Measurements from ENCODE around the gene B4GALT6.

The B4GALT6 gene

GRCh38 chr18:31707815-31708214, 23.4 kb upstream of the B4GALT6 start:
- Histone ChIP-seq H3K4me1 (ENCODE audit: insufficient read depth, low read length) (peaks cover 10% of the 10 kb centered on the region; the same call in 1 of the 2 replicates), H3K9ac (ENCODE audit: low read depth, low read length) (no peak overlapping the region), H3K36me3 (ENCODE audit: insufficient read depth, low read length) (no peaks in the 10 kb centered on the region), H3K9me3 (ENCODE audit: control insufficient read depth, insufficient read depth, low read length) (no peaks in the 10 kb centered on the region)

DNA sequence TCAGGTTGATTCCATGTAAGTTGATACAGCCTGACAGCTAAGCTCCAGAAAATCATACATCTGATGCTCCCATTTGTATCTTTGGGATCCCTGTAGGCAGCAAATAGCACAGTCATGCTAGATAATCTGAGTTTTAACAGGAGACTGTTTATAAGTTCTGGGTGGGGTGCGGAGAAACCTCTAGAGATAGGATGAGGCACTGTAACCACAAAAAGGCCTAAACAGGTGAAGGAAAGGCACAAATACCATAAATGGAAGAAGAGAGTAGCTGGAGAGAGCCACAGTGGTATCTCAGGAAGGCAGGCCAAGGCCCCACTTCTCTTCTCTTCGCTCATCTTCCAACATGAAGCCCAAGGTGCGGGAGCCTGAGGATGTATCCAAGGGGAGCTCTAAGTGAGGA, 18.1 kb upstream of the B4GALT6 start:
- Histone ChIP-seq H3K9me3 (ENCODE audit: control insufficient read depth, insufficient read depth, low read length) (peaks cover 6% of the 10 kb centered on the region; the same call in 1 of the 2 replicates), H3K4me1 (ENCODE audit: insufficient read depth, low read length) (peaks cover 12% of the 10 kb centered on the region; the same call in 1 of the 2 replicates), H3K9ac (ENCODE audit: low read depth, low read length) (no peak overlapping the region), H3K36me3 (ENCODE audit: insufficient read depth, low read length) (no peaks in the 10 kb centered on the region)

GRCh38 chr18:31701744-31702143, 17.4 kb upstream of the B4GALT6 start:
- Histone ChIP-seq H3K9ac (ENCODE audit: low read depth, low read length) (no peak overlapping the region), H3K36me3 (ENCODE audit: insufficient read depth, low read length) (no peaks in the 10 kb centered on the region), H3K4me1 (ENCODE audit: insufficient read depth, low read length) (peaks cover 12% of the 10 kb centered on the region; the same call in 1 of the 2 replicates), H3K9me3 (ENCODE audit: control insufficient read depth, insufficient read depth, low read length) (peaks cover 7% of the 10 kb centered on the region; the same call in 1 of the 2 replicates)

DNA sequence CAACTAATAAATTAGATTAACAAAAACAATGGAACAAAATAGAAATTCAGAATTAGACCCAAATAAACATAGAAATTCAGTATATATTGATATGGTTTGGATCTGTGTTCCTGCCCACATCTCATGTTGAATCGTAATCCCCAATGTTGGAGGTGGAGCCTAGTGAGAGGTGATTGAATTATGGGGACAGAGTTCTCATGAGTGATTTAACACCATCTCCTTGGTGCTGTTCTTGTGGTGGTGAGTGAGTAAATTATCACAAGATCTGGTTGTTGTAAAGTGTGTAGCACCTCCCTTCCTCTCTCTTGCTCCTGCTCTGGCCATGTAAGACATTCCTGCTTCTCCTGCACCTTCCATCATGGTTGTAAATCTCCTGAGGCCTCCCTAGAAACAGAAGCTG, 16.6 kb upstream of the B4GALT6 start:
- peaks cover 12% of the 10 kb centered on the region; the same call in 1 of the 2 replicates for H3K4me1 ChIP-seq (ENCODE audit: insufficient read depth, low read length)
- no peaks in the 10 kb centered on the region for H3K36me3 ChIP-seq (ENCODE audit: insufficient read depth, low read length)
- H3K9ac ChIP-seq (ENCODE audit: low read depth, low read length), result no peak overlapping the region
- H3K9me3 ChIP-seq (ENCODE audit: control insufficient read depth, insufficient read depth, low read length), result peaks cover 7% of the 10 kb centered on the region; the same call in 1 of the 2 replicates

GRCh38 chr18:31697351-31698298, 13.2 kb upstream of the B4GALT6 start:
- H3K9me3 ChIP-seq (ENCODE audit: control insufficient read depth, insufficient read depth, low read length), result peaks cover 7% of the 10 kb centered on the region; the same call in 1 of the 2 replicates
- no peak overlapping the region for H3K9ac ChIP-seq (ENCODE audit: low read depth, low read length)
- no peaks in the 10 kb centered on the region for H3K36me3 ChIP-seq (ENCODE audit: insufficient read depth, low read length)
- peaks cover under 1% of the 10 kb centered on the region for H3K4me1 ChIP-seq (ENCODE audit: insufficient read depth, low read length)

DNA sequence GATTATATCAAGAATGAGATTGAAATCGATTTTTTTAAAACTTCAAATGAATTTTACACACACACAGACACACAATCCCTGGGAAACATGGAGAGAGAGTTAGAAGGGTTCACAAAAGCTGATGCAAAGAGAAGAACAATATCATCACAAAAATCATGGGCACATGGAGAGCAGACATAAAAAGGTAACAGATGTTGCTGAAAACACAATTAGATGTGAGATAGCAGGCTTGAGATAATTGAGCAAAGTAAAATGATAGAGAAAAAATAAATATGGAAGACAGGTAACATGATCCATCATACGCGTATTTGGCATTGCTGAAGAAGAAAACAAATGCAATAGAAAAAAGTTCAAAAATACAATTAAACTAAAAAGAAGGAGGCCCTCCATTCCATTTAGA, 11.6 kb upstream of the B4GALT6 start:
- Histone ChIP-seq H3K4me1 (ENCODE audit: insufficient read depth, low read length) (no peaks in the 10 kb centered on the region; the same call in 1 of the 2 replicates), H3K9me3 (ENCODE audit: control insufficient read depth, insufficient read depth, low read length) (peaks cover 7% of the 10 kb centered on the region; the same call in 1 of the 2 replicates), H3K9ac (ENCODE audit: low read depth, low read length) (no peak overlapping the region), H3K36me3 (ENCODE audit: insufficient read depth, low read length) (no peaks in the 10 kb centered on the region)

- Histone ChIP-seq H3K36me3 (ENCODE audit: insufficient read depth, low read length) (no peaks in the 10 kb centered on the region), H3K4me1 (ENCODE audit: insufficient read depth, low read length) (no peaks in the 10 kb centered on the region; the same call in 1 of the 2 replicates), H3K9ac (ENCODE audit: low read depth, low read length) (no peak overlapping the region), H3K9me3 (ENCODE audit: control insufficient read depth, insufficient read depth, low read length) (peaks cover 7% of the 10 kb centered on the region; the same call in 1 of the 2 replicates)
These were observed 9.9 kb upstream of the B4GALT6 start for GRCh38 chr18:31694297-31694696.

DNA sequence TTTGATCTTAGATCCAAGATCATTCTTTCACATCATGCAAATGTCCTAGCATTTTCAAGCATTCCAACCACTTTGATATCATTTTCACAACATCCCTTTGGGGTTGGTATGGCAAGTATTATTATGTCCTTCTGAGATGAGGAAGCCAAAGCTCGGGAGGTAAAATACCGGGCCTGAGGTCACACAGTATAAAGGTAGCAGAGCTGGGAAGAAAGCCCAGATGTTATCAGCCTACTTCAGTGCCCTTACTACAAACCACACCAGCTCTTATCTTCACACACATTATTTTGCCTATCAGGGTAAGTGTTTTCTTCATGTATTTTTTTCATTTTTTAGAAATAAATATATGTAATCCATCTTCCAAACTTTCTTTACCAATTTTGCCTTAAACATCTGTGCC, 4.2 kb upstream of the B4GALT6 start:
- peaks cover 16% of the 10 kb centered on the region for H3K4me1 ChIP-seq (ENCODE audit: insufficient read depth, low read length)
- H3K9me3 ChIP-seq (ENCODE audit: control insufficient read depth, insufficient read depth, low read length), result no peaks in the 10 kb centered on the region
- H3K36me3 ChIP-seq (ENCODE audit: insufficient read depth, low read length), result no peaks in the 10 kb centered on the region
- no peak overlapping the region for H3K9ac ChIP-seq (ENCODE audit: low read depth, low read length)

GRCh38 chr18:31686986-31687928, 2.9 kb upstream of the B4GALT6 start:
- H3K4me1 ChIP-seq (ENCODE audit: insufficient read depth, low read length), result peaks cover 16% of the 10 kb centered on the region
- H3K9ac ChIP-seq (ENCODE audit: low read depth, low read length), result peak overlapping the region; percentile 2; the same call in 1 of the 2 replicates
- no peaks in the 10 kb centered on the region for H3K9me3 ChIP-seq (ENCODE audit: control insufficient read depth, insufficient read depth, low read length)
- no peaks in the 10 kb centered on the region for H3K36me3 ChIP-seq (ENCODE audit: insufficient read depth, low read length)

DNA sequence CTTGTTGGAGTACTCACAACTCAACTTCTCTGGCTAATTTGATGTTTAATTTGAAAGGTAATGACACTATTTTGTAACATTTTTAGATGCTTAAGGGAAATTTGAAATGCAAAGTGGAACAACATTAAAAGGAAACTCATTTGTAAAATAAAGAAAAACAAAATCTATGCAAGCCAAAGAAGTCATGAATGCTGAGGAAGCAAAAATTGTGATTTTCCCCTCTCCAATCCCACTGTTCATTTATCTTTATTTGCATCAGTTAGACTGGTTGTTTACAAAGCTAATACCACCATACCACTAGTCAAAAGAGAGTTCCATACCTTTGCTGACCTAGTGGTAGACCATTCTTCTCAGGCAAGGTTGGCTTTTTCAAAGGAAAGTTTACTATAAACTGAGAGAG, 2.2 kb upstream of the B4GALT6 start:
- Histone ChIP-seq H3K9ac (ENCODE audit: low read depth, low read length) (peak overlapping the region; percentile 94), H3K9me3 (ENCODE audit: control insufficient read depth, insufficient read depth, low read length) (no peaks in the 10 kb centered on the region), H3K4me1 (ENCODE audit: insufficient read depth, low read length) (peaks cover 16% of the 10 kb centered on the region), H3K36me3 (ENCODE audit: insufficient read depth, low read length) (no peaks in the 10 kb centered on the region)

GRCh38 chr18:31685097-31686082, 1.0 kb upstream of the B4GALT6 start:
- Histone ChIP-seq H3K9ac (ENCODE audit: low read depth, low read length) (peak overlapping the region; percentile 94), H3K9me3 (ENCODE audit: control insufficient read depth, insufficient read depth, low read length) (no peaks in the 10 kb centered on the region), H3K4me1 (ENCODE audit: insufficient read depth, low read length) (peaks cover 24% of the 10 kb centered on the region)

GRCh38 chr18:31683968-31684278, 458 bp downstream of the B4GALT6 start:
- Histone ChIP-seq H3K4me1 (ENCODE audit: insufficient read depth, low read length) (peaks cover 38% of the 10 kb centered on the region), H3K9ac (ENCODE audit: low read depth, low read length) (peak overlapping the region; percentile 94), H3K36me3 (ENCODE audit: insufficient read depth, low read length) (no peaks in the 10 kb centered on the region; the same call in 1 of the 2 replicates), H3K9me3 (ENCODE audit: control insufficient read depth, insufficient read depth, low read length) (no peaks in the 10 kb centered on the region)

More at GRCh38 chr18:31685097-31686082, 1.0 kb upstream of the B4GALT6 start:
- no peaks in the 10 kb centered on the region; the same call in 1 of the 2 replicates for H3K36me3 ChIP-seq (ENCODE audit: insufficient read depth, low read length)

DNA sequence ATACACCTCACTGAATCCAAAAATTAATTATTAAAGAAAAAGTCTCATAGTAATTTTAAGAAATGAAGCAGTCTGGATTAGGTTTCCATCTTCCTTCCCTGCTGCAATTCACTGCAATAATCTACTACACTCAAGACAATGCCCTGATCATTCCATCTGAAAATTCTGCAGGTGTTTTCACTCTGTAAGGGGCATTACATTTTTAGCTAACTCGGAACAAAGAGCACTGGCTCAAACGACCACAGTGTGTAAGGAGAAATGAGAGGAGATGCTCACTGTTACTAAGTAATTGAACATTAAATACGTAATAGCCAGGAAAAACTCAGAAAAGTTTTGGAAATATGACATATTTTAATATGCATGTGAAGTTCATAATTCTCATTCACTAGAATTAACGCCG, 1.3 kb downstream of the B4GALT6 start:
- Histone ChIP-seq H3K36me3 (ENCODE audit: insufficient read depth, low read length) (no peaks in the 10 kb centered on the region; the same call in 1 of the 2 replicates), H3K9me3 (ENCODE audit: control insufficient read depth, insufficient read depth, low read length) (no peaks in the 10 kb centered on the region), H3K4me1 (ENCODE audit: insufficient read depth, low read length) (peaks cover 46% of the 10 kb centered on the region), H3K9ac (ENCODE audit: low read depth, low read length) (peak overlapping the region; percentile 94)
